COLO668 (cell line): Measurements from ENCODE around the gene VWA2.

Source experiments
- DNase-seq: peaks from one replicate; lab custom pipeline; 2025; ENCODE audit not compliant: unreplicated experiment; lab: John Stamatoyannopoulos, UW

The VWA2 gene

GRCh38 chr10:114337510-114338462, 98.7 kb downstream of the VWA2 start:
- no peak for DNase-seq

GRCh38 chr10:114340816-114341215, 101.8 kb downstream of the VWA2 start:
- DNase-seq: no peak
